ENCODE results near the gene F8. TPM values are rescaled to one million over a fixed set of nuclear protein-coding genes. Genes with fewer than 3 reads are reported as not detected.
A peak's percentile ranks its signal among the peaks of the same experiment; 100 is the strongest.

F8 gene
- total RNA-seq, 1 experiment from 2014 or later, result 0.20 TPM

DNA sequence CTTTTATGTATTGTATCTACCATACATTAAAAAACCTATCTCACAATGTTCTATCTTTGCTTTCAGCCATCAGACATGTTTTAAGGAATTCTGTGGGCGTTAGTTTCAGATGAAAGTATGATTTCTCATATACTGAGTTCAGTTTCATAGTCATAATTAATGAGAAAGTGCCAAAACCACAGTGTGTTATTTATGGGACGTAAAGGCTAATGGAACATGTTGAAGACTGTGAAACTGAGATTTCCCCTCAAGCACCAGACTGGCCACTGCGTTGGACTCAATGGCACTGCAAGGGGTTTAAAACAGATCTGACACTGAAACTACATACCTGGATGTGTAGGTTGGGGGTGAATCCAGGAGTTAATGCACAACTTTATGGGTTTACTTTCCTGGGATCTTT, 32.0 kb downstream of the F8 start:
- H3K36me3 ChIP-seq (ENCODE audit: control insufficient read depth, insufficient read depth, low read length), result no peaks in the 10 kb centered on the region
- BruUV-seq (replicated peaks), result no TSS peak
- no peak overlapping the region for H3K4me3 ChIP-seq (ENCODE audit: low read depth, low read length)
- CTCF ChIA-PET, result no interaction called here
- POLR2A ChIA-PET, result no interaction called here
- Mint-ChIP-seq H3K27ac (ENCODE audit: unreplicated experiment) (no peak overlapping the region), H3K9me3 (ENCODE audit: unreplicated experiment) (no peaks in the 10 kb centered on the region), H3K36me3 (ENCODE audit: insufficient read depth, unreplicated experiment) (no peaks in the 10 kb centered on the region), H3K27me3 (ENCODE audit: insufficient read depth, unreplicated experiment) (peaks cover 11% of the 10 kb centered on the region), H3K4me3 (ENCODE audit: unreplicated experiment) (no peak overlapping the region), H3K4me1 (ENCODE audit: low read depth, unreplicated experiment) (peaks cover 14% of the 10 kb centered on the region)
- H3K9me3 ChIP-seq, result no peaks in the 10 kb centered on the region
- no peak for DNase-seq
- no peaks in the 10 kb centered on the region for H3K27me3 ChIP-seq (replicated peaks; ENCODE audit: control insufficient read depth, insufficient read depth, low read length)
- no peak for TF ChIP-seq CTCF (IDR thresholded peaks at IDR 0.05; ENCODE audit: insufficient read depth in 1 of 2, low read depth in 1 of 2, low read length in 1 of 2, severe bottlenecking in 1 of 2, unreplicated experiment in 1 of 2)
- no peaks in the 10 kb centered on the region for H3K4me1 ChIP-seq
- intact Hi-C loops (cut with micrococcal nuclease; ENCODE audit: unreplicated experiment), result no loop called here

DNA sequence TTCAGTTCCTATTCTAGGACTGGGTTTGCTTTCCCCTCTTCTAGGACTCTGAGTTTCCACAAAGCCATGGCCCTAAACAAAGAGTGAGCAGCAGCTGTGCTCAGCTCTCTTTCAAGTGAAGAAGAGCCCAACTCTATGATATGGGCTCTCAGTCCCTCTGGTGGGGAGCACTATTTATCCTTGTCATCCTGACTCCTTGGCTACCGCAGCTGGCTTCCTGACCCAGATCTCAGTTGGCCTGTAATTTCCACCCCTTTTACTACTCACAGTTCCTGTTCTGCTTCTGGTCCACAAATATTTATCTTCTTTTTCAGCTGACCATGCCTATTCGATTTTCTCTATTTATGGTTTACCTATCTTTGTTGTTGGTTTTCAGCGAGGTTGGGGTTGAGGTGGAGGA, 33.8 kb downstream of the F8 start:
- H3K27me3 Mint-ChIP-seq (ENCODE audit: insufficient read depth, unreplicated experiment), result peaks cover 11% of the 10 kb centered on the region
- peaks cover 14% of the 10 kb centered on the region for H3K4me1 Mint-ChIP-seq (ENCODE audit: low read depth, unreplicated experiment)
- Histone ChIP-seq H3K4me1 (no peaks in the 10 kb centered on the region), H3K9me3 (no peaks in the 10 kb centered on the region), H3K27me3 (replicated peaks; ENCODE audit: control insufficient read depth, insufficient read depth, low read length) (no peaks in the 10 kb centered on the region), H3K4me3 (ENCODE audit: low read depth, low read length) (no peak overlapping the region), H3K36me3 (ENCODE audit: control insufficient read depth, insufficient read depth, low read length) (no peaks in the 10 kb centered on the region)
- intact Hi-C loops (cut with micrococcal nuclease; ENCODE audit: unreplicated experiment), result no loop called here
- no peaks in the 10 kb centered on the region for H3K36me3 Mint-ChIP-seq (ENCODE audit: insufficient read depth, unreplicated experiment)
- no peak for DNase-seq
- CTCF ChIA-PET, result interaction anchor here (0.7 to 1.0 kb wide), 2 partner anchors 71 to 98 kb away, joined by 3 read pairs; no protein-coding TSS in a partner anchor
- TF ChIP-seq CTCF (IDR thresholded peaks at IDR 0.05; ENCODE audit: insufficient read depth in 1 of 2, low read depth in 1 of 2, low read length in 1 of 2, severe bottlenecking in 1 of 2, unreplicated experiment in 1 of 2), result no peak
- POLR2A ChIA-PET, result interaction anchor here (1.2 kb wide), 1 partner anchor 38 kb away, joined by 6 read pairs; the partner anchor contains the start of gene FUNDC2
- H3K4me3 Mint-ChIP-seq (ENCODE audit: unreplicated experiment), result no peak overlapping the region
- no TSS peak for BruUV-seq (replicated peaks)
- no peak overlapping the region for H3K27ac Mint-ChIP-seq (ENCODE audit: unreplicated experiment)
- H3K9me3 Mint-ChIP-seq (ENCODE audit: unreplicated experiment), result no peaks in the 10 kb centered on the region

DNA sequence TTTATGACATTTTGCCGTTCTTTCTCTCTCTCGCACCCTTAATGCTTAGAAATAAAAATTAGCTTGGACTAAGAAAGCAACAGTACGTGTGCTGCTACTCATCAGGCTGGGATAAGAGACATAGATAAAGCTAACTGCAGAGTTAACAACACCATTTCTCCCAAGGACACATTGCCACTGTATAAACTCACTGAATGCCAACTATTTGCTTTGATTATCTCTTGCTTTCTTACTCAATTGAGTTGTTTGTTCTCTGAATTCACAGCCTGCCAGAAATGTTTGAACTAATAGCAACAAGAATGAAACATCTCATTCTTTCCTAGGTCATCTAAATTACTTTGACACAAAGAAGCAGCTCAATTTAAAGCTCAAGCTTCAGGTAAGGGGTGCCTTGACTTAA, 34.6 kb downstream of the F8 start:
- ChIA-PET CTCF (interaction anchor here (0.7 to 1.0 kb wide), 2 partner anchors 70 to 99 kb away, joined by 3 read pairs; no protein-coding TSS in a partner anchor), POLR2A (interaction anchor here (1.2 kb wide), 1 partner anchor 39 kb away, joined by 6 read pairs; the partner anchor contains the start of gene FUNDC2)
- no peak overlapping the region for H3K4me3 ChIP-seq (ENCODE audit: low read depth, low read length)
- no peaks in the 10 kb centered on the region for H3K9me3 ChIP-seq
- no peak overlapping the region for H3K4me3 Mint-ChIP-seq (ENCODE audit: unreplicated experiment)
- H3K27me3 ChIP-seq (replicated peaks; ENCODE audit: control insufficient read depth, insufficient read depth, low read length), result no peaks in the 10 kb centered on the region; the same call in 1 of the 2 replicates
- no peak overlapping the region for H3K27ac Mint-ChIP-seq (ENCODE audit: unreplicated experiment)
- no TSS peak for BruUV-seq (replicated peaks)
- H3K4me1 Mint-ChIP-seq (ENCODE audit: low read depth, unreplicated experiment), result peaks cover 14% of the 10 kb centered on the region
- no peak for TF ChIP-seq CTCF (IDR thresholded peaks at IDR 0.05; ENCODE audit: insufficient read depth in 1 of 2, low read depth in 1 of 2, low read length in 1 of 2, severe bottlenecking in 1 of 2, unreplicated experiment in 1 of 2)
- no peaks in the 10 kb centered on the region for H3K36me3 Mint-ChIP-seq (ENCODE audit: insufficient read depth, unreplicated experiment)
- no peaks in the 10 kb centered on the region for H3K9me3 Mint-ChIP-seq (ENCODE audit: unreplicated experiment)
- peaks cover 11% of the 10 kb centered on the region for H3K27me3 Mint-ChIP-seq (ENCODE audit: insufficient read depth, unreplicated experiment)
- no peaks in the 10 kb centered on the region for H3K36me3 ChIP-seq (ENCODE audit: control insufficient read depth, insufficient read depth, low read length)
- no peaks in the 10 kb centered on the region for H3K4me1 ChIP-seq
- DNase-seq, result peak in 1 of 2 experiments; percentile 5
- intact Hi-C loops (cut with micrococcal nuclease; ENCODE audit: unreplicated experiment), result no loop called here
